BE2C (cell line): ENCODE measurements around the gene EWSR1.

Experiments
- DNase-seq: peaks from one replicate; pipeline ENCODE4 v3.0.0-alpha.2; 2020
- H3K27me3 ChIP-seq: fragments of 250-450 bp; sonication (Bioruptor Pico); 2 replicates; pipeline ENCODE4 v1.5.1; 2020; ENCODE audit warnings: mild to moderate bottlenecking
- H3K36me3 ChIP-seq: fragments of 250-450 bp; sonication (Bioruptor Pico); 2 replicates; pipeline ENCODE4 v1.5.1; 2020; ENCODE audit warnings: mild to moderate bottlenecking
- H3K4me1 ChIP-seq: fragments of 250-450 bp; sonication (Bioruptor Pico); 2 replicates; pipeline ENCODE4 v1.5.1; 2020
- H3K4me3 ChIP-seq: 2 replicates; pipeline ENCODE4 v1.5.1; 2011; ENCODE audit warnings: low read depth, low read length
- H3K9me3 ChIP-seq: fragments of 250-450 bp; sonication (Bioruptor Pico); 2 replicates; pipeline ENCODE4 v1.5.1; 2020
- CTCF ChIP-seq: IDR thresholded peaks from 2 replicates; pipeline ENCODE4 v1.5.1; 2012; ENCODE audit warnings: mild to moderate bottlenecking, low read depth, low read length

Gene EWSR1

GRCh38 chr22:29306835-29307595 is 38.9 kb downstream of the EWSR1 start:
- H3K4me1 ChIP-seq: peaks cover 7% of the 10 kb centered on the region
- H3K4me3 ChIP-seq: peak overlapping the region; percentile 83
- peak; percentile 88 for DNase-seq
- H3K36me3 ChIP-seq: no peaks in the 10 kb centered on the region
- H3K27me3 ChIP-seq: peaks cover 7% of the 10 kb centered on the region
- no peaks in the 10 kb centered on the region for H3K9me3 ChIP-seq
- TF ChIP-seq CTCF: no peak

- no peak for TF ChIP-seq CTCF
- peaks cover 7% of the 10 kb centered on the region for H3K4me1 ChIP-seq
- H3K4me3 ChIP-seq: peak overlapping the region; percentile 83; the same call in 1 of the 2 replicates
- peaks cover 13% of the 10 kb centered on the region for H3K27me3 ChIP-seq
- H3K36me3 ChIP-seq: no peaks in the 10 kb centered on the region
- H3K9me3 ChIP-seq: no peaks in the 10 kb centered on the region
- no peak for DNase-seq
These were observed 39.6 kb downstream of the EWSR1 start for GRCh38 chr22:29307596-29308147.

- Histone ChIP-seq H3K36me3 (no peaks in the 10 kb centered on the region), H3K9me3 (no peaks in the 10 kb centered on the region), H3K27me3 (peaks cover 19% of the 10 kb centered on the region), H3K4me3 (no peak overlapping the region), H3K4me1 (peaks cover 7% of the 10 kb centered on the region)
- TF ChIP-seq CTCF: no peak
- no peak for DNase-seq
These were observed 40.2 kb downstream of the EWSR1 start for GRCh38 chr22:29308148-29308790.

- Histone ChIP-seq H3K27me3 (peaks cover 25% of the 10 kb centered on the region), H3K36me3 (no peaks in the 10 kb centered on the region), H3K4me3 (no peak overlapping the region), H3K9me3 (no peaks in the 10 kb centered on the region), H3K4me1 (peaks cover 7% of the 10 kb centered on the region)
- no peak for TF ChIP-seq CTCF
- no peak for DNase-seq
These were observed 40.8 kb downstream of the EWSR1 start for GRCh38 chr22:29308791-29309262.

- H3K27me3 ChIP-seq: peaks cover 31% of the 10 kb centered on the region
- no peak overlapping the region for H3K4me3 ChIP-seq
- H3K9me3 ChIP-seq: no peaks in the 10 kb centered on the region
- H3K36me3 ChIP-seq: no peaks in the 10 kb centered on the region
- no peak for DNase-seq
- H3K4me1 ChIP-seq: peaks cover 7% of the 10 kb centered on the region
- TF ChIP-seq CTCF: no peak
These were observed 41.4 kb downstream of the EWSR1 start for GRCh38 chr22:29309332-29310064.
